Measurements from ENCODE around the gene FDX1.
A peak's percentile ranks its signal among the peaks of the same experiment; 100 is the strongest.
"Not testable (repeated sequence)": the region's sequence is repeated elsewhere in the genome, so short reads cannot be mapped to it uniquely, and the experiment has no call there.

The FDX1 gene, protein sequence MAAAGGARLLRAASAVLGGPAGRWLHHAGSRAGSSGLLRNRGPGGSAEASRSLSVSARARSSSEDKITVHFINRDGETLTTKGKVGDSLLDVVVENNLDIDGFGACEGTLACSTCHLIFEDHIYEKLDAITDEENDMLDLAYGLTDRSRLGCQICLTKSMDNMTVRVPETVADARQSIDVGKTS

GRCh38 chr11:110429731-110430266, at the start of gene FDX1:
Gene FDX1 (plus strand): TSS chr11:110429948. CDS start chr11:110430121, 173 bp downstream.
- peak; percentile 79 for DNase-seq (ENCODE audit: low read depth)

DNA sequence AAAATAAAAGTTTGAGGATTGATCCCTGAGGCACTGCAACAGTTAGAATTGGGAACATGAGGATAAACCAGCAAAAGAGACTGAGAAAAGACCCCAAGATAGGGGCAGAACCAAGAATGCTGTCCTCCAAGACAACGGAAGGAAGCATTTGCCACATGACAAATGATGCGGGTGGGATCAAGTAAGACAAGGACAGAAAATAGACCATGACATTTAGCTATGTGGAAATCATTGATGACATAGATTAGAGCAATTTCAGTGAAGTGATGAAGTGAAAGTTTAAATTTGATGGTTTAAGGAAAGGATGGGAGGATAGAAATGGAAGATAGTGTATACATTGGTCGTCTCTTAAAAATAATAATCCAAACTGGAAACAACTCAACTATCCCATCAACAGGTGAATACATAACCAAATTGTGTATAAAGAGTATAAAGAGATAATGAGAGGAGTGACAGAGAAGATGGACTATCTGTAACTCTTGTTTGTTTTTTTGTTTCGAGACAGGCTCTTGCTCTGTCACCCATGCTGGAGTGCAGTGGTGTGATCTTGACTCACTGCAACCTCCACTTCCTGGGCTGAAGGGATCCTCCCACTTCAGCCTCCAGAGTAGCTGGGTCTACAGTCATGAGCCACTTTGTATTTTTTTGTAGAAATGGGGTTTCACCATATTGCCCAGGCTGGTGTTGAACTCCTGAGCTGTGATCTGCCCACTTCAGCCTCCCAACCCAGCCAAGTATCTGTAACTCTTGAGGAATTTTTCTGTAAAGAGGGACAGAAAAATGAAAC, 48.7 kb upstream of the FDX1 start:
- no peak for DNase-seq (ENCODE audit: low read depth)

DNA sequence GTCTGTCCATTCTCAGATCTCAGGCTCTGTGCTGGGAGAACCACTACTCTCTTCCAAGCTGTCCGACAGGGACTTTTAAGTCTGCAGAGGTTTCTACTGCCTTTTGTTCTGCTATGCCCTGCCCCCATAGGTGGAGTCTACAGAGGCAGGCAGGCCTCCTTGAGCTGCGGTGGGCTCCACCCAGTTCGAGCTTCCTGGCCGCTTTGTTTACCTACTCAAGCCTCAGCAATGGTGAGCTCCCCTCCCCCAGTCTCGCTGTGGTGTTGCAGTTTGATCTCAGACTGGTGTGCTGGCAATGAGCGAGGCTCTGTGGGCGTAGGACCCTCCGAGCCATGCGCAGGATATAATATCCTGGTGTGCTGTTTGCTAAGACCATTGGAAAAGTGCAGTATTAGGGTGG, 41.5 kb upstream of the FDX1 start:
- not testable (repeated sequence) for DNase-seq (ENCODE audit: low read depth)

DNA sequence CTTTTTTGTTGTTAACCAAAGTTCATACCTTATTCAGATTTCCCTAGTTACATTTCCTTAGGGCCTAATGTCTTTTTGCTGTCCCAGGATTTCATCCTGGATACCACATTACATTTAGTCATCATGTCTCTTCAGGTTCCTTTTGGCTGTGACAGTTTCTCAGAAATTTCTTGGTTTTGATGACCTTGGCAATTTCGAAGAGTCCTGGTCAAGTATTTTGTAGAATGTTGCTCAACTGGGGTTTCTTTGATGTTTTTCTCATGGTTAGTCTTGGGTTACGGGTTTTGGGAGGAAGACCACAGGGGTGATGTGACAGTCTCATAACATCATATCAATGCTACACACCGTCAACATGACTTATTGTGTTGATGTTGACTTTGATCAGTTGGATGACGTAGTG, 39.8 kb upstream of the FDX1 start:
- no peak for DNase-seq (ENCODE audit: low read depth)

- DNase-seq (ENCODE audit: low read depth): no peak
These were observed 37.7 kb upstream of the FDX1 start for GRCh38 chr11:110392056-110392455.

DNA sequence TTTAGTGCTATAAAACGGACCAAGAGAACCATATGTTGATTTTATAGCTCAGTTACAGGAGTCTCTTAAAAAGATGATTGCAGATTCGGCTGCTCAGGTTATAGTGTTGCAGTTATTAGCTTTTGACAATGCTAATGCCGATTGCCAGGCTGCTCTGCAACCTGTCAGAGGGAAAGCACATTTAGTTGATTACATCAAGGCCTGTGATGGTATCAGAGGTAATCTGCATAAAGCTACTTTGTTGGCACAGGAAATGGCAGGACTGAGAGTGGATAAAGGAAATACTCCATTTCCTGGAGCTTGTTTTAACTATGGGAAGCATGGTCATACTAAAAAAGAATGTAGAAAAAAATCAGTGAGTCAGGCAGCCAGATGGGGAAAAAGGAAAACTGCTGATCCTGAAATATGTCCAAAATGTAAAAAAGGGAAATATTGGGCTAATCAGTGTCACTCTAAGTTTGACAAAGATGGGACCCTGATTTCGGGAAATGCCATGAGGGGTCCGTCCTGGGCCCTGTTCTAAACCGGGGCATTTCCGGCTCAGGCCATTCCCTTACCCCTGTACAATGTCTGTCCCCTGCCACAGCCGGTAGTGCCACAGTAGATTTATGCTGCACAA, 32.0 kb upstream of the FDX1 start:
- not testable (repeated sequence) for DNase-seq (ENCODE audit: low read depth)

DNA sequence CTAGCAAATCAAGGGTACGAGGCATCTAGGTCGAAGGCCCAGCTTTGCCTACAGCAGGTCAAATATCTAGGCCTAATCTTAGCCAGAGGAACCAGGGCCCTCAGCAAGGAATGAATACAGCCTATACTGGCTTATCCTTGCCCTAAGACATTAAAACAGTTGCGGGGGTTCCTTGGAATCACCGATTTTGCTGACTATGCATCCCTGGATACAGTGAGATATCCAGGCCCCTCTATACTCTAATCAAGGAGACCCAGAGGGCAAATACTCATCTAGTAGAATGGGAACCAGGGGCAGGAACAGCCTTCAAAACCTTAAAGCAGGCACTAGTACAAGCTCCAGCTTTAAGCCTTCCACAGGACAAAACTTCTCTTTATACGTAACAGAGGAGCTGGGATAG, 26.2 kb upstream of the FDX1 start:
- DNase-seq (ENCODE audit: low read depth): not testable (repeated sequence)

DNA sequence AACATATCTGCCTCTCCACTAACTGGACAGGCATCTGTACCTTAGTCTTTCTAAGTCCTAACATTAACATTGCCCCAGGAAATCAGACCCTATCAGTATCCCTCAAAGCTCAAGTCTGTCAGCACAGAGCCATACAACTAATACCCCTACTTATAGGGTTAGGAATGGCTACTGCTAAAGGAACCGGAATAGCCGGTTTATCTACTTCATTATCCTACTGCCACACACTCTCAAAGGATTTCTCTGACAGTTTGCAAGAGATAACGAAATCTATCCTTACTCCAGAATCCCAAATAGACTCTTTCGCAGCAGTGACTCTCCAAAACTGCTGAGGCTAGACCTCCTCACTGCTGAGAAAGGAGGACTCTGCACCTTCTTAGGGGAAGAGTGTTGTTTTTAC, 24.1 kb upstream of the FDX1 start:
- DNase-seq (ENCODE audit: low read depth): not testable (repeated sequence)

- DNase-seq (ENCODE audit: low read depth): no peak
These were observed 22.4 kb upstream of the FDX1 start for GRCh38 chr11:110407315-110407714.

DNA sequence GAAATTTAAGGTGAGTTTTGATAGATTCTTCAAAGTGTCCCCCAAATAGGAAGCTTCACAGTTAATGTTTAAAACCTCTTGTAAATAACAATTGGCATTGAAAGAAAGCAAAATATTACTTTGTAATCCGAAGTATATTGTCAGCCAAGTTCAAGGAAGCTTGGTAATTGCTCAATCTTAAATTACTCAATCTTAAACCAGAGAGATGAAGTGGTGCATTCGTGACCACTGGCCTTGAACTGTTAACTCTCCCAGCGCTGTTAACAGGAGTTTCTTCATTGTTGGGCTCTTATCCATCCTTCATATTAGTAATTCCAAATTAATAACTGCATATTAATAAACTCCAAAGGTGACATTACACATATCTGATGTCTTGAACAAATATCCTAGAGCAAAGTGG, 20.6 kb upstream of the FDX1 start:
- DNase-seq (ENCODE audit: low read depth): no peak

- no peak for DNase-seq (ENCODE audit: low read depth)
These were observed 19.1 kb upstream of the FDX1 start for GRCh38 chr11:110410651-110411050.

- no peak for DNase-seq (ENCODE audit: low read depth)
These were observed 14.7 kb upstream of the FDX1 start for GRCh38 chr11:110415081-110415480.

DNA sequence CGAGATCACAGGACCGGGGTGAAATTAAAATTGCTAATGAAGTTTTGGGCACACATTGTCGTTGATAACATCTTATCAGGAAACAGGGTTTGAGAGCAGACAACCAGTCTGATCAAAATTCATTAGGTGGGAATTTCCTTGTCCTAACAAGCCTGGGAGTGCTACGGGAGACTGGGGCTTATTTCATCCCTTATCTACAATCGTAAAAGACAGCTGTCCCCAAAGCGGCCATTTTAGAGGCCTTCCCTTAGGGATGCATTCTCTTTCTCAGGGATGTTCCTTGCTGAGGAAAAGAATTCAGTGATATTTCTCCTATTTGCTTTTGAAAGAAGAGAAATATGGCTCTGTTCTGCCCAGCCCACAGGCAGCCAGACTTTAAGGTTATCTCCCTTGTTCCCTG, 8.1 kb upstream of the FDX1 start:
- not testable (repeated sequence) for DNase-seq (ENCODE audit: low read depth)

DNA sequence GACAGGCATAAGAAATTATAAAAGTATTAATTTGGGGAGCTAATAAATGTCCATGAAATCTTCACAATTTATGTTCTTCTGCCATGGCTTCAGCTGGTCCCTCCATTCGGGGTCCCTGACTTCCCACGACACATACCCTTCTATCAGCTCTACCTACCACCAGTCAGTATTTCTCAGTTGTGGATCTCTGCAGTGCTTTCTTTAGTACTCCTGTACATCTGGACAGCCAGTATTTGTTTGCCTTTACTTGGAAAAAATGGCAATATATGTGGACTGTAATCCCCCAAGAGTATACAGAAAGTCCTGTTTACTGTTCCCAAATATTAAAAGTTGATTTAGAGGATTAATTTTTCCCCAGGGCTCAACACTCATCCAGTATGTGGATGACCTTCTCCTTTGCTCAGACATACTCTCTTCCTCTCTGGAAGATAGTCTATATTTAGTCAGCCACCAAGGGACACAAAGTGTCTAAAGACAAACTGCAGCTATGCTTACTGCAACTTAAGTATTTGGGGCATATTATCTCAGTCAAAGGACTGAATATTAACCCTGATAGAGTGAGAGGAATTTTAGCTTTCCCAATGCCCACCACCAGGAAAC, 7.3 kb upstream of the FDX1 start:
- DNase-seq (ENCODE audit: low read depth): no peak

DNA sequence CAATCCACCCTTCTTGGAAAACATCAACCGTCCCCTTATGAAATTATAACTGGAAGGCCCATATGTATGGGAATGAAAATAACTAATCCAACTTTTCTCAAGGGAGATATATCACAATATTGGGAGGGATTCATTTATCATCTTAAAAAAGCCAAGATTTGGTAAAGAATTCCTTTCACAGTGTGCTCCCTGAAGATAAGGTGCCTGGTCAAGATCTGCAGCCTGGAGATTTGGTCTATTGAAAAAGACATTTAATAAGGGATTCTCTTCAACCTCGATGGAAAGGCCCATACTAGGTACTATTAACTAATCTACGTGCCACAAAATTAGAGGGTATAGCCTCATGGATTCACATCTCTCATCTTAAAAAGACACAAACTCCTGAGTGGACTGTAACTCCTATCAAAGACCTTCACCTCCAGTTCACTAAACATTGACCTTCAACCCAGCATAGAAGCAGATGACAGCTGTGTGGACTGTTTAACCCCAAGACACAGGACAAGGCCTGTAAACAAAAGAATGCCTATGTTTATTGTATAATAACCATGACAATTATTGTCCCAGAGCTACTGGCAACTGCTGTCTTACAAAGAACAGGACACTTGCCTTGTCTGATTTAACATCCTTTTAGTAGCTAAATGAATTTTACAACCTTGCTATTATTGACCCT, 4.8 kb upstream of the FDX1 start:
- no peak for DNase-seq (ENCODE audit: low read depth)

DNA sequence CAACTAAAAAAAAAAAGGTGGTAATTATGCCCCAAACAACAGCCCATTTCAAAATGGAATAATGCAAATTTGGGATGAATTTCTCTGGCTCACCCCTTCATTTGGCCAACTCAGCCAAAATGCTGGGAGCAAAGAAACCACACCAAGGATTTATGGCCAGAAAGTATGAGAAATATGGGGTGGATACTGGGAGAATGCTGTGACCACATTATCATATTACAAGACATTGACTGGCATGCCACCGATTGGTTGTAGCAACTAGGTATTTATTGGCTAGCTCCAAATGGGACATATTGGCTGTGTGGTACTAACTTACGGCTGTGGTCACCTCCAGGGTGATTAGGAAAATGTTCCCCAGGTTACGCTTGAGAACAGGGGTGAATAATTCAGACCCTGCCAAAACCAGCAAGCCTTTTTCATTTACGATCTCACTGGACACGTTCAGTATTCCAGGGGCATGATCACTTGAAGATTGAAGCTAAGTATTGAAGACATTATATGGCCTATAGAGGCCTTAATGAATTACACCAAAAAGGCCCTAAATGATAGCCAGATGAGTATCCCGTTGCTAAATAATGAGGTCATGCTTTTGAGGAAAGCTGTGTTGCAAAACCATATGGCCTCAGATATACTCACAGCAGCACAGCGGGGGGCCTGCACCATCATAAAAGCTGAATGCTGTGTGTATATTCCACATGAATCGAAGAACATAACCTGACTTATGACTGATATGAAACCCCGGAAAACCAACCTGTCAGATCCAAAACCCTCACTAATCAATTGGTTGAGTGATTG, 3.8 kb upstream of the FDX1 start:
- no peak for DNase-seq (ENCODE audit: low read depth)

DNA sequence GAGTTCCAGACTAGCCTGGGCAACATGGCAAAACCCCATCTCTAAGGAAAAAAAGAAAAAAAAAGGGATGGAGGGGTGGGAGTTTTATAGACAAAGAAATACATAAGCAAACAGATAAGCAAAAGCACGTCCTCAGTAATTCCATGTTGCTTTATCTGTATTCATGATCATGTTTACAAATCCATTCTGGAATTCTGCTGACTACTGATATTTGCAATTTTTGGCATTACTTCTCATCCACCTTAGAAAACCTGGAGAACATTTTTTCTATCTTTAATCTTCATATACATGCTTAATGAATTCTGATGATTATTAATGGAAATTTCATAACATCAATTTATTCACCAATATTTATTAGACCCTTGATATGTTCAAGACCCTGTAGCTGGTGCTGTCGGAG, 1.7 kb upstream of the FDX1 start:
- DNase-seq (ENCODE audit: low read depth): no peak

DNA sequence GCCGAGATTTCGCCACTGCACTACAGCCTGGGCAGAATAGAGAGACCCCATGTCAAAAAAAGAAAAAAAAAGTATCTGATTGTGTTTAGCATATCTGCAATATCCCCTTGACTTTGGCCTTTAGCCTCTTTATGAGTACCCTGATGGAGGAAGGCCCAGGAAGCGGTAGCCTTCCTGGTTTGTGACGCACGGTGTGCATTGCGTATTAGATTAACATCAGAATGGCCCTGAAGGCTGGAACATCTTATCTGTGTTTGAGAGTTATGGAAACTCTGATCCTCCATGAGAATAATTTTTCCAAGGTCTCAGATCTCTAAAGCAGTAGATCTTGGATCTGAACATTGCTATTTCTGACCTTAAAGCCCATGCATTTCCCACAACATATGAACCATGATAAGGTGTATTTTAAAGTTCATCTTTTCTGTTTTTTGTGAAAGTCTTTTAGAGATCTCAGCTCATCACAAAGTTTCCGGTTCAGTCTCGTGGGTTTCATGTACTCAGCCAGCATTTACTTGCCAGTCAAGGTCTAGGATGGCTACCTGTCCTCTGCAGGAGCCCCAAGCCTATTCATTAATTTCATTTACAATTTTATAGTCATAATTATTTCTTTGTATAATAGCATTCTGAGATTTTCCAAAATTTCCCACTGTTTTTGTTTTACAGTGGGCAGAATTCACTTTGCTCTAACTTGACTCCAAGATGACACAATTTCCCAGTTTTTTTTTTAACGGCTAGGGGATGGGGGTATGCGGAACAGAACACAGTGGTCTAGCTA, 605 bp upstream of the FDX1 start:
- no peak for DNase-seq (ENCODE audit: low read depth)

DNA sequence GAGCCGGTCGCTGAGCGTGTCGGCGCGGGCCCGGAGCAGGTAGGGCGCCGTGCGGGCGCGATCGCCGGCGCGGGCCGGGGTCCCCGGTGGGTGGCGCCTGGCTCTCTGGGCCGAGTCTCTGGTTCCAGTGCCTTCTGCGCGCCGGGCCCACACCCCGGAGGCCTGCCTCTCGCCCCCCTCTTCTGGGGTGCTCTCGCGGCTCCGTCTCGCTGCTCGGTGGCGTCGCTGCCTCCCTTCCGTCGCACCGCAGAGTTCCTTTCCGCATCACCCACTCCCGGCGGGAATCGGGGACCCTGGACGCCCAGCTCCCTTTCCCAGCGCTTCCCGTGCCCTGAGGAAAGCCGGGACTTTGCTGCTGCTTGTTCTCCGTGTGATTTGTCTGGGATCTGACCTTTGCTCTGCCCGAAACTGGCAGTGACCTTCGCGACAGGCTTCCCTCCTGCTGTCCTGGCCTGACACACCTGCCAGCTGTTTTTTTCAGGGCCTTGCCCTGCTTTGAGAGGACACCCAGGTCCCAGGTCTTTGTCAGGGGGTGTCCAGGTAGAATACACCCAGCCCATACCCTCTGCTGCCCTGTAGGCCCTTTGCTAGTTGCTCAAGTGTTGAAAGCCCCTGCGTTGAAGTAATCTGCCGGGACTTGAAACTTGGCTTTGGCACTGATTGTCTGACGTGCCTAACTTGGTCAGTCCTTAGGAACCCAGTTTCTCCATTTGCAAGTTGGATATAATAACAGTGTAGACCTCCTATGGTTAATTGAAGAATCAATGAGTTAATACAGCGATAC, 711 bp downstream of the FDX1 start:
- no peak for DNase-seq (ENCODE audit: low read depth)

All from stimulated activated CD4-positive, alpha-beta T cell treated with anti-CD3 and anti-CD28 coated beads, Interleukin-2, amount 100 ng/mL, for 4 hours (primary cell).